ENCODE data around the gene AMER2. TPM values are rescaled to one million over a fixed set of nuclear protein-coding genes. Genes with fewer than 3 reads are reported as not detected.

The AMER2 gene
- total RNA-seq, 2 donors from 2014 or later: not detected

- DNase-seq (ENCODE audit: low spot score) (no peak), ATAC-seq (ENCODE audit: insufficient number of reproducible peaks, low FRiP score, low read depth) (no peak)
- no peak overlapping the region for H3K27ac ChIP-seq
- TF ChIP-seq, protein P1, sequence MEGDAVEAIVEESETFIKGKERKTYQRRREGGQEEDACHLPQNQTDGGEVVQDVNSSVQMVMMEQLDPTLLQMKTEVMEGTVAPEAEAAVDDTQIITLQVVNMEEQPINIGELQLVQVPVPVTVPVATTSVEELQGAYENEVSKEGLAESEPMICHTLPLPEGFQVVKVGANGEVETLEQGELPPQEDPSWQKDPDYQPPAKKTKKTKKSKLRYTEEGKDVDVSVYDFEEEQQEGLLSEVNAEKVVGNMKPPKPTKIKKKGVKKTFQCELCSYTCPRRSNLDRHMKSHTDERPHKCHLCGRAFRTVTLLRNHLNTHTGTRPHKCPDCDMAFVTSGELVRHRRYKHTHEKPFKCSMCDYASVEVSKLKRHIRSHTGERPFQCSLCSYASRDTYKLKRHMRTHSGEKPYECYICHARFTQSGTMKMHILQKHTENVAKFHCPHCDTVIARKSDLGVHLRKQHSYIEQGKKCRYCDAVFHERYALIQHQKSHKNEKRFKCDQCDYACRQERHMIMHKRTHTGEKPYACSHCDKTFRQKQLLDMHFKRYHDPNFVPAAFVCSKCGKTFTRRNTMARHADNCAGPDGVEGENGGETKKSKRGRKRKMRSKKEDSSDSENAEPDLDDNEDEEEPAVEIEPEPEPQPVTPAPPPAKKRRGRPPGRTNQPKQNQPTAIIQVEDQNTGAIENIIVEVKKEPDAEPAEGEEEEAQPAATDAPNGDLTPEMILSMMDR (IDR thresholded peaks at IDR 0.05): no peak
- H3K4me1 ChIP-seq (ENCODE audit: control insufficient read depth in 1 of 2, low read depth in 2 of 2): no peaks in the 10 kb centered on the region
- no peak overlapping the region for H3K4me3 ChIP-seq
- H3K36me3 ChIP-seq: no peaks in the 10 kb centered on the region
- H3K9me3 ChIP-seq: no peaks in the 10 kb centered on the region
- no peaks in the 10 kb centered on the region for H3K27me3 ChIP-seq (replicated peaks; ENCODE audit: insufficient read depth)
These were observed 24.3 kb downstream of the AMER2 start for GRCh38 chr13:25147638-25148401.

- Histone ChIP-seq H3K9me3 (no peaks in the 10 kb centered on the region), H3K36me3 (no peaks in the 10 kb centered on the region), H3K27me3 (replicated peaks; ENCODE audit: insufficient read depth) (no peaks in the 10 kb centered on the region), H3K27ac (no peak overlapping the region), H3K4me3 (no peak overlapping the region), H3K4me1 (ENCODE audit: control insufficient read depth in 1 of 2, low read depth in 2 of 2) (no peaks in the 10 kb centered on the region)
- DNase-seq (ENCODE audit: low spot score) (no peak), ATAC-seq (ENCODE audit: insufficient number of reproducible peaks, low FRiP score, low read depth) (no peak)
- TF ChIP-seq, protein P1 (IDR thresholded peaks at IDR 0.05): no peak
These were observed 28.4 kb downstream of the AMER2 start for GRCh38 chr13:25143706-25144105.

DNA sequence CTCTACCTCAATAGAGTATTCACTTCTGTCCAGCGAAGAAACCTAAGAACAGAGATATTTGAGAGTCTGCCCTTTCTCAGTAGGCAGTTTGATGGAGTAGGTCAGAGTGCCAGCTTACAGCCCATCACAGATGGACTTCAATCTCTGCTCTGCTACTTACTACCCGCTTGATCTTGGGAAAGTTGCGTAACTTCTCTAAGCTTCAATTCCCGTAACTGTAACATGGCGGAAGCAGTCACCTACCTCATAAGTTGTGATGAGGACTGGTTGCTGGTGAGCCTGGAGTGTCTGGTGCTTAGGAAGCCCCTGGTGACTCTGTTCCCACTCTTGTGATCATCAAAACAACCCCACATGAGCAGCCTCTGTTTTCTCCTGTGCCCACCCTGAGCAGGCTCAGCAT is 31.0 kb downstream of the AMER2 start:
- DNase-seq (ENCODE audit: low spot score) (no peak), ATAC-seq (ENCODE audit: insufficient number of reproducible peaks, low FRiP score, low read depth) (no peak)
- no peaks in the 10 kb centered on the region for H3K4me1 ChIP-seq (ENCODE audit: control insufficient read depth in 1 of 2, low read depth in 2 of 2)
- no peaks in the 10 kb centered on the region for H3K27me3 ChIP-seq (replicated peaks; ENCODE audit: insufficient read depth)
- H3K9me3 ChIP-seq: no peaks in the 10 kb centered on the region
- TF ChIP-seq, protein P1 (IDR thresholded peaks at IDR 0.05): no peak
- no peak overlapping the region for H3K27ac ChIP-seq
- no peaks in the 10 kb centered on the region for H3K36me3 ChIP-seq
- H3K4me3 ChIP-seq: no peak overlapping the region

- no peak overlapping the region for H3K27ac ChIP-seq
- DNase-seq (ENCODE audit: low spot score): no peak
These were observed 34.3 kb downstream of the AMER2 start for GRCh38 chr13:25137788-25138115.

DNA sequence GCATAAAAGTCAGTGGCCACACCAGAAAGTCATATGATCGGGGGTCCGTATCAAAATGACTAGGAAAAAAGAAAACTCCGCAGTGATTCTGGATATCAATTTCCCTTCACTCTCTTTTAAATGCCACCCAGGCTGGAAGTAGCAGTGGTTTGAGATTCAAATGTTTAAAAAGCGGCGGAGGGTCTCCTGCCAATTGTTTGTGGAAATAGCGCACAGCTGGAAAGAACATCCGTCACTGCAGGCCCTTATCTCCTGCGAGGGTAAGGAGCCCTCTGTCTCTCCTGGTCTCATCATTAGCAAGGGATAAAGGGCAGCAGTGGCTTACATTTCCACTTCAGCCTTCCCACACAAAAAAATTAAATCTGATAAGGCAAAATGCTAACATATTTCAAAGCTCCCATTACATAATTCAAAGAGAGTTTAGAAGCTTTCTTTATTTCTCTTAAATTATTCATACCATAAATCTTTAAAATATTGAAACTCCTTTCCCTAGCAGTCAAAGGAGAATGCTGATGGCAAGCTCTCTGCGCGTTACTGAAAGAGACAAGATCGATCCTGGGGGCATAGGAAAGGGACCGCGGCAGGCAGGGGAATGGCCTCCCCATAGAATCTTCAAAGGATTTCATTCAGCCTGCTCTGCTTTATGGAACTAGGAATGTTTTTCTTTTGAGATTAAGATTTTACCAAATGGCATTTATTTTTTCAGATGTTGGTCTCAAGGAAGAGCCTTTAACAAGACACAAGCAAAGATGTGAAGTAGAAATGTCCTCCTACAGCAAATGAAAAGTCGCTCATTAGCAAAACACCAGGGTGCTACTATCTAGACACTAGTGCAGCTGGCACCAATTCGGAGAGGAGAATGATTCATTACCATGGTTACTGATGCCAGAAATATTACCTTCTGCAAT is 35.0 kb downstream of the AMER2 start:
- no peaks in the 10 kb centered on the region for H3K27me3 ChIP-seq (replicated peaks; ENCODE audit: insufficient read depth)
- ATAC-seq (ENCODE audit: insufficient number of reproducible peaks, low FRiP score, low read depth) (no peak), DNase-seq (ENCODE audit: low spot score) (no peak)
- H3K4me3 ChIP-seq: no peak overlapping the region
- no peaks in the 10 kb centered on the region for H3K4me1 ChIP-seq (ENCODE audit: control insufficient read depth in 1 of 2, low read depth in 2 of 2)
- no peaks in the 10 kb centered on the region for H3K36me3 ChIP-seq
- TF ChIP-seq, protein P1 (IDR thresholded peaks at IDR 0.05): no peak
- H3K27ac ChIP-seq: no peak overlapping the region
- no peaks in the 10 kb centered on the region for H3K9me3 ChIP-seq

More at GRCh38 chr13:25137788-25138115, 34.3 kb downstream of the AMER2 start:
- no peak overlapping the region for H3K4me3 ChIP-seq
- no peaks in the 10 kb centered on the region for H3K27me3 ChIP-seq (replicated peaks; ENCODE audit: insufficient read depth)
- H3K36me3 ChIP-seq: no peaks in the 10 kb centered on the region
- H3K4me1 ChIP-seq (ENCODE audit: control insufficient read depth in 1 of 2, low read depth in 2 of 2): no peaks in the 10 kb centered on the region
- ATAC-seq (ENCODE audit: insufficient number of reproducible peaks, low FRiP score, low read depth): no peak
- H3K9me3 ChIP-seq: no peaks in the 10 kb centered on the region
- TF ChIP-seq, protein P1 (IDR thresholded peaks at IDR 0.05): no peak

Data from thoracic aorta (tissue), 2 donors.